Suppressor macrophage treated with lipopolysaccharide for 4 hours (primary cell): Measurements from ENCODE around the gene SCP2D1.
"Not testable (repeated sequence)": the region's sequence is repeated elsewhere in the genome, so short reads cannot be mapped to it uniquely, and the experiment has no call there.

Experiments used
- DNase-seq: peaks from one replicate; pipeline ENCODE4 v3.0.0-alpha.2; 2020

The SCP2D1 gene

DNA sequence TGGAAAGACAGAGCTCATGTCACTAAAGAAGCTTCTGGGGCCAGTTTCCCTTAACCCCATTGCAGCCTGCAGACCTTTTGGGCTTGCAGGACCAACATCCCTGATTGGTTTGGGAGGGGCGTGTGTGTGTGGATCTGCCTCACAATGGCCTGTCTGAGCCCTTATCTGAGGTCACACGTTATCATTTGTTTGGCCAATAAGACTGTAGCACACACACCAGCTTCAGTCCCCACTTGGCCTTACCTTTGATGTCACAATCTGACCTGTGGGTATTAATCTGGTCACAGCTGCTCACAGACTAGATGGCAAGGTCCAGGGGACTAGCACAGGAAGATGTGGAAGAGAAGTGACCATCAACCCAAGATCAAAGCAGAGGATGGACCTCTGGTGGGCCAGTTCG is at the start of gene SCP2D1:
TSS of gene SCP2D1 (plus strand) at position 301 of the 400 bp plus-strand sequence. CDS start at position 334, 33 bp downstream.
- DNase-seq = no peak

DNA sequence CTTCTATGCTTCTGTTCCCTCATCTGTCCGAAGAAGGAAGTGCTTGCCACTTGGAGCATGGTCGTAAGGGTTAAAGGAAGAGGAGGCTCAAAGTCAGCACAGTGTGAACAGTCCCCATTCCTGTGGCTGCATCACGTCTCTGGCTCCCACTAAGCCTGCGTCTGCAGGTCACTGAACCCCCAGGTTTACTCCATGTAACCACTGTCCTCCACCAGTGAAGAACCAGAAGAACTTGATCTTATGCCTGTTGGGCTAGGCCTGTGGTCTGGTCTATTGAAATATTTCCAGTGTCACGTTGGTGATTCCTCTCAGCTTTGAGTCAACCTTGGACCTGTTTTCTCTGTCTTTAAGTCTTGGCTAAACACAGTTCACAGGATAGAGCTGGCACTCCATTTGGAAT is 45.9 kb upstream of the SCP2D1 start:
- no peak for DNase-seq

DNA sequence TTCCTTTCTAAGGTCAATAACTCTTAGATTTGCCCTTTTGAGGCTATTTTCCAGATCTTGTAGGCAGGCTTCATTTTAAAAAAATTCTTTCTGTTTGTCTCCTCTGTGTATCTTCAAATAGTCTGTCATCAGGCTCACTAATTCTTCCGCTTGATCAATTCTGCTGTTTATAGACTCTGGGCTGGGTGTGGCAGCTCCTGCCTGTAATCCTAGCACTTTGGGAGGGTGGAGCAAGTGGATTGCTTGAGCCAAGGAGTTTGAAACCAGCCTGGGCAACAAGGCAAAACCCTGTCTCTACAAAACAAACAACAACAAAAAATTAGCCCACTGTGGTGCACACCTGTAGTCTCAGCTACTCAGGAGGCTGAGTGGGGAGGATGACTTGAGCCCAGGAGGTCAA is 40.0 kb upstream of the SCP2D1 start:
- no peak for DNase-seq

DNA sequence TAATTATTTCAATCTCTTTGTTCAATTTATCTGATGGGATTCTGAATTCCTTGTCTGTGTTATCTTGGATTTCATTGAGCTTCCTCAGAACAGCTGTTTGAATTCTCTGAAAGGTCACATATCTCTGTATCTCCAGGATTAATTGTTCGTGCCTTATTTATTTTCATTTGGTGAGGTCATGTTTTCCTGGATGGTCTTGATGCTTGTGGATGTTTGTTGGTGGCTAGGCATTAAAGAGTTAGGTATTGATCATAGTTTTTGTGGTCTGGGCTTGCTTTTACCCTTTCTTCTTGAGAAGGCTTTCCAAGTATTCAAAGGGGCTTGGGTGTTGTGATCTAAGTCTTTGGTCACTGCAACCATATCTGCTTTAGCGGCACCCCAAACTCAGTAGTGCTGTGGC is 39.4 kb upstream of the SCP2D1 start:
- no peak for DNase-seq

GRCh38 chr20:18775633-18776032 is 38.0 kb upstream of the SCP2D1 start:
- DNase-seq = no peak

GRCh38 chr20:18778690-18779392 is 34.7 kb upstream of the SCP2D1 start:
- DNase-seq = no peak

DNA sequence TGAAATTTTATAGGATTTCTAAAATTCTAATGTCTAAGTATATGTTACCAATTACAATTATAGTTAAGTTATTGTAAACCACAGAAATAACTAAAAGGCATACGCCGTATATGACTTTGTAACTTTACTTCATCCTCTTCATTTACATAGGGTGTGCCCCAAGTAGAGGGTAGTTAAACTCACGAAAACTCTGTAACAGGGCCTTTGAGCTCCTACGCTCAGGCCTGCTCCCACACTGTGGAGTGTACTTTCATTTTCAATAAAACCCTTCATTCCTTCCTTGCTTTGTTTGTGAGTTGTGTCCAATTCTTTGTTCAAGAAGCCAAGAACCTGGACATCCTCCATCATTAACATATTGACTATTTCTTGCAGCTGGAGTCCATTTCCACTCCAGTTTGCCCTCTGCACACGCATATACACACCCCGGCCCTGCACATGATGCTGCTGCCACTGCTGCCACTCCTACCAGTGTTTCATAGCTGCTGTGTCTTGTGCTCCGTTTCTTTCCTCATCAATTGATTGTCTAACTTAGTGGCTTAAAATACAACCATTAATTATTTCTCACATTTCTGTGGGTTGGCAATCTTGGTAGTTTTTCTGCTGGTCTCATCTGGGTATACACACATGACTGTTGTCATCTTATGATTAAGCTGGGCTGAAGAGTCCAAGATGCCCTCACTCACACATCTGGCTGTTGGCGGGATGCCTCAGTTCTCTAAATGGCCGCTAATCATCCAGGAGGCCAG is 33.0 kb upstream of the SCP2D1 start:
- DNase-seq = no peak

- no peak for DNase-seq
Measured at GRCh38 chr20:18781509-18781908, 32.1 kb upstream of the SCP2D1 start.

DNA sequence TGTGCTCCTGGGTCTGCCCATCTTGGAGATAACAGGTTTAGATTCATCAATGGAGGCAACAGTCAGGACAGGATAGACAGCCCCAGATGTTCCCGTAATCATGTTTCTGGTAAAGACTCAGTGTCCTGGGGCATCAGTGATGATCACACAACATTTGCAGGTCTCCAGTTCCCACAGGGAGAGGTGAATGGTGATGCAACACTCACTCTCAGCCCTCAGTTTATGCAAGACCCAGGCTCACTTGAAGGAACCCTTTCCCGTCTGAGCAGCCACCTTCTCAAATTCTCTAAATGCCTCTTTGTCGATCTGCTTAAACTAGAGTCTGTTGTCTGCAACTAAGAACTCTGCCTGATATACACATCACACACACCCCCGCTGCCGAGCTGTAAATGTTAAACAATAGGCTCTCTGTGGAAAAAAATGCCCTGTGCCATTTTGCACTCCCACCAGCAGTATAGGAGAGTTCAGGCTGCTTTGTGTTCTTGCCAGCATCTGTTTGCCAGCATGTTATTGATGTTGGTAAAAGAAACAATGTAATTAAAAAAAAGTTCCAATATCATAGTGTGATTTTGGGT is 30.1 kb upstream of the SCP2D1 start:
- no peak for DNase-seq

DNA sequence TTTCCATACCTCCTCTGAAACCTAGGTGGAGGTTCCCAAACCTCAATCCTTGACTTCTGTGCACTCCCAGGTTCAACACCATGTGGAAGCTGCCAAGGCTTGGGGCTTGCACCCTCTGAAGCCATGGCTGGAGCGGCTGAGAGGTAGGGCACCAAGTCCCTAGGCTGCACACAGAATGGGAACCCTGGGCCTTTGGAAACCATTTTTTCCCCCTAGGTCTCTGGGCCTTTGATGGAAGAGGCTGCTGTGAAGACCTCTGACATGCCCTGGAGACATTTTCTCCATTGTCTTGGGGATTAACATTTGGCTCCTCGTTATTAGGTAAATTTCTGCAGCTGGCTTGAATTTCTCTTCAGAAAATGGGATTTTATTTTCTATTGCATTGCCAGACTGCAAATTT is 26.5 kb upstream of the SCP2D1 start:
- DNase-seq = not testable (repeated sequence)

DNA sequence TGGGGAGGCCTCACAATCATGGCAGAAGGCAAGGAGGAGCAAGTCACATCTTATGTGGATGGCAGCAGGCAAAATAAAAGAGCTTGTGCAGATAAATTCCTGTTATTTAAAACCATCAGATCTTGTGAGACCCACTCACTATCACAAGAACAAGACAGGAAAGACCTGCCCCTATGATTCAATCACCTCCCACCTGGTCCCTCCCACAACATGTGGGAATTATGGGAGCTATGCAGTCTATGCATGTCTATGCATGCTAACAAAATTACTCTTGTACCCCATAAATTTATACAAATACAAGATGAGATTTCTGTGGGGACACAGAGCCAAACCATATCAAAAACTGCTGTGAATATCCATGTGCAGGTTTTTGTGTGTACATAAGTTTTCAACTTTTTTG is 25.6 kb upstream of the SCP2D1 start:
- DNase-seq = no peak

DNA sequence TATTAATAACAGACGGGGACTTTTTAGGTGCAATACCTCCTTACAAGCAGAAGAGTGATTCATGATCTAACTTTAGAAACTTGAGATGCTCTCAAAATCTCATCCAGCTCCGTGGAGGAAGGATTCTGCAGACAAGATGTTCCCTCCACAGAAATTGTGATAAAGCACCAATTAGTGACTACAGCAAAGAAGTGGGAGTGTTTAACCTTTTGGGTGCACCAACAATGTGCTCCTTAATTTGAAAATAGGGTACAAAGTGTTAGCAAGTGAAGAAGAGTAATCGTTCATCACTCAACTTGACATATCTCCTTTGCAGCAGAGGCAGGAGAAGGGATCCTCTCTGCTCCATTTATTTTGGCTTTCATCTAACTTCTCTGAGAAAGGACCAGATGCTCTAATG is 22.8 kb upstream of the SCP2D1 start:
- DNase-seq = no peak

DNA sequence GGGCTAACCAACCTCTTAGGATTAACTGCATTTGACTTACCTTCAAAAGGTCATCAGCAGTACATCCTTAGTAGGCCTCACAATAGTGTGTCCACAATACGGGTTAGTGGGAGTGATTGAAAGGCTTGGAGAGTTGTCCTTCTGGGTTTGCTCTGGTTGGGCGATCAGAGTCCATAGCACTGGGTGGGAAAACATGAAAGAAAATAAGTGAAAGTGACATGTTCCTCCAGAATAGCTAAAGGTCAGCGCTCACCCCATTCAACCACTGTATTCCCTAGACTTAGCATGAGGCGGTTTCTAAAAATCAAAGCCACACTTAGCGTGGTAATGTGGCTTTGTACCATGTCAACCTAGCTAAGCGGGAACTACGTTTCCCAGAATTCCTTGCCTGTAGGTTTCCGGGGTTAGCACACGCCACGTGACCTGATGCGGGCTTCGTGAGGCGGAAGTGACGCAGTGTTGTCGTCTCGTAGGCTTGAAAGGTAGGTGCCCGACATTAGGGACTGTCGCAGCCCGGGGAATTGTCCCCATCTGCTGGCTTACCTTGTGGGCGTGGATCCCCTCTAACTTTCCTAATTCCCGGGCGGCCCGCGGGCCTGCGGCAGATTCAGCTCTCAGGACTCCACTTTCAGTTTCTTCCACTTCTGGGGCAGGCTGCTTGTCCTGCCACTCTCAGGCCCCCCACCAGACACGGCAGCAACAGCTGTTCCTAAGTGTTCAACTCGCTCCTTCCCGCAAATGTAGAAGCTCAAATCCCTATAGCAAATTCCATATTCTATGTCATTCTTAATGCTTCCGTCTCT is 19.8 kb upstream of the SCP2D1 start:
- DNase-seq = peak; percentile 93

GRCh38 chr20:18794428-18794787 is 19.2 kb upstream of the SCP2D1 start:
- DNase-seq = no peak

DNA sequence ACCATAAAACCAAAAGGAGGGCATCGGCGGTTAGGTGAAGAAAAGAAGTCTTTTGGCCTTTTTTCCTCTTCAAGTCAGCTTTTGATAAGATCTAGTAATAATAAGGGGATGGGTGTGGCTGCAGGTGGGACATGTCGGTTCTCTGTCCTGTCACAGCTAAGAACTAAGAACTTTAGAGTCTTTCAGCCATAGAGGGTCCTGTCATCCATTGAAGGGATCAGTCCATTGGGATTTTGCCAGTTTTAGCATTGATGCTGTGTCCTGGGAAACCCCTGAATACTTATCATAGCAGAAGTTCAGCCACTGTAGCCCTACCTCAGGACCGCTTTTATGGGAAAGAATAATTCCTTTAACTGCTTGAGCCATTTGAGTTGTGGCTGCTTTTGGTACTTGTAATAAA is 18.2 kb upstream of the SCP2D1 start:
- no peak for DNase-seq

- DNase-seq = no peak
Measured at GRCh38 chr20:18796282-18796833, 17.2 kb upstream of the SCP2D1 start.

DNA sequence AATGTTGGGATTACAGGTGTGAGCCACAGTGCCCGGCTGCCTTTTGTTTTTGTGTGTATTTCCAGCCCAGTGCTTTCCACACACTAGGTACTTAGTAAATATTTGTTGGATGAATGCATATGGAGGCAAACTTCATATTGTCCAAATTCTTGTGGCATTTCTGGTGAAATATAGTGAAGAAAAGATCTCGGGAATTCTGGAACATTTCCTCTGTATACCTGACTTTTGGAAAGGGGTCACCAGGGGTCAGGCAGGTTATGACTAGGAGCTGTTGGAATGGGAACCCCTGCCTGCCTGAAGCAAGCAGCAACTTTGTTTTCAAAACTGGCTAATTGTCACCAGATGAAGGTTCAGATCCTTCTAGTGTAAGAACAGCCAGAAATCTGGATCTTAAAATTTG is 12.1 kb upstream of the SCP2D1 start:
- no peak for DNase-seq

DNA sequence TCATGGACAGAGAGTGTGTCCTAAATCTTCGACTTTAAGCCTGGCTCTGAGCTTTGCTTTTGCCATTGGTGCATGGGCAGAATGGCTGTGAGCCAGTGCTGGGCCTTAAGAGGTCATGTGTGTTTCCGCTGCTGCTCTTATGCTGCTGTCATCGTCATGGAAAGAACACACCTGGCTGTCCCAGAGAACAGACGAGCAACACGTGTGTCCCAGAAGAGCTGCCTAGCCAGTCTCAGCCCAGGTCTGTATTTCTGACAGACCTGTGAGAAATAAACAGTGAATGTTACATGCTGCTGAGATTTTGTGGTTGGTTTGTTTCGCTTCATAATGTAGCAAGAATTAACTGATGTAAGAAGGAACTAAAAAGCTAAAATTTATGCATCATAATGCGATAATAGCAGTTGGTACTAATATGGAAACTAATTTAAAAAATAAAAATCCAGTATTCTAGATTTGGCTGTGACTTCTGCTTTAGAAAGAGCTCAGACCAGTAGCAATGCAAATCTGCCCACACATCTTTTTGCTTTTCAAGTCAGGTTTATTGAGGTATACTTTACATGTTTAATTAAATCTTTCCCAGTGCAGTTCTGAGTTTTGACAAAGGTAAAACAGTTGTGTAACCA is 11.5 kb upstream of the SCP2D1 start:
- no peak for DNase-seq

GRCh38 chr20:18805881-18806280 is 7.7 kb upstream of the SCP2D1 start:
- DNase-seq = no peak

DNA sequence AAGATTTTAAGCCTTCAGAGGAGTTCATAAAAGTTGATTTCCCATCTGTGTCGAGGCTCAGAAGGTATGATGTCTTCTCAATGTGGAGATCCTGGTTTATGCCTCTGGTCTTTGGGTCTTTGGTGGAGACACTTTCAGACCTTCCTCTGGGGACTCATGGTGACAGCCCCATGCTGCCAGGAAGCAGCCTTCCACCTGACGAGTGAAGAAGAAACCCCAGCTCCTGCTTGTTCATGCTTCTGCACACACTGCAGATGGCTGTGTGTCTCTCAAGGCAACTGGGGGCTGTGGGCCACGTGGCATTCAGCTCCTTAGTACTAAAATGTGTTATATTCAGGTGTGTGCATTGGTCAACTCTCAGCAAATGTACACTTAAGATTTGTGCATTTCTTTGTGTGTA is 4.9 kb upstream of the SCP2D1 start:
- DNase-seq = no peak

DNA sequence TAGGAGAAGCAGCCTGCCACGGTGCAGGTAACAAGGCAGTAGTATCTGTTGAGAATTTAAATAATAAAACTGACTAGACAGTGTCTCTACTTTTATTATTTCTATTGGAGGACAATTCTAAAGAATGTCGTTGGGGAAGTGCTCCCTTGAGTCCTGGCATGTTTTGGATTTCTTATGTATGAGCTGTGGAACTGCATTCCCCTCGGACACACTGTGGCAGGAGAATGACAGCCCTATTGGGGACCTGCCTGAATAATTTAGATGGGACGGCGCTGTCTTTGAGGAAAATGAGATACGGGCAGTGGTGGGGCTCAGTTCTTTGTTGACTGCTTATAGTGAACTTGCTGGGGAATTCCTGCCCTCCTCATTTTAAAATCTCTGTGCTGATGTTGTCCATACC is 2.4 kb upstream of the SCP2D1 start:
- DNase-seq = no peak

GRCh38 chr20:18811904-18812303 is 1.7 kb upstream of the SCP2D1 start:
- no peak for DNase-seq
